GM12891 (cell line): ENCODE data around the gene FCHO1.
A peak's percentile ranks its signal among the peaks of the same experiment; 100 is the strongest.

Experiments used
- DNase-seq: peaks from one replicate; pipeline ENCODE4 v3.0.0; 2011; ENCODE audit warnings: low spot score; ENCODE audit not compliant: insufficient read length
- FAIRE-seq: peaks from 2 replicates; lab custom pipeline; 2011; peaks lifted over from hg19 to GRCh38; lab: Jason Lieb, UNC
- PAX5 ChIP-seq: IDR thresholded peaks from 2 replicates; pipeline ENCODE4 v1.6.1; 2011; ENCODE audit warnings: low read length, moderate library complexity, mild to moderate bottlenecking; ENCODE audit not compliant: insufficient read depth, severe bottlenecking
- POLR2A ChIP-seq: IDR thresholded peaks from 2 replicates; pipeline ENCODE4 v1.6.1; 2011; ENCODE audit warnings: low read depth, low read length, control low read depth
- POLR2AphosphoS5 ChIP-seq: IDR thresholded peaks from 2 replicates; pipeline ENCODE4 v1.6.1; 2011; ENCODE audit warnings: low read depth, low read length, control low read depth
- POU2F2 ChIP-seq: IDR thresholded peaks from 2 replicates; pipeline ENCODE4 v1.6.1; 2011; ENCODE audit warnings: low read depth, mild to moderate bottlenecking, control low read depth, low read length, moderate library complexity
- SPI1 ChIP-seq: IDR thresholded peaks from 2 replicates; pipeline ENCODE4 v1.6.1; 2011; ENCODE audit warnings: low read depth, low read length, control low read depth
- TAF1 ChIP-seq: IDR thresholded peaks from 2 replicates; pipeline ENCODE4 v1.6.1; 2011; ENCODE audit warnings: low read depth, low read length, control low read depth

FCHO1 gene

DNA sequence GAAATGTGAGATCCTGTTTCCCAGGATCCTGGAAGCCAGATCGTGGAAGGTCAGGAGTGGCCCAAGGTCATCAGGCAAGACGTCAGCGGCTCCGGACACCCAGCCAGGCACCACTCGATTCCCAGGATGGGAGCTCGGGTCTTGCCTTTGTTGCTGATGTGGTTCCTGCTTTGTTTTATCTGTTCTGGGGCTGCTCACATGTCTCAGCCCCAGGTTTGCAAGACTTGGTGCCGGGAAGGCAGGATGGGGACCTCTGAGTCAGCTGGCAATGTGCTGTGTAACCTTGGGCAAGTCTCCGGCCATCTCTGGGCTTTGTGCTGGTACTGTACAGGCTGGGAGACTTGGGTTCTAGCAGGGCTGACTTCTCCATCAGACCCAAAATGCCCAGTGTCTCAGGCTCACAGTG is 1.4 kb upstream of the FCHO1 start:
- no peak for DNase-seq
- no peak for TF ChIP-seq POU2F2
- no peak for TF ChIP-seq SPI1
- TF ChIP-seq POLR2AphosphoS5: no peak
- TF ChIP-seq POLR2A: no peak
- TF ChIP-seq TAF1: no peak
- no peak for TF ChIP-seq PAX5
- peak; percentile 65 for FAIRE-seq

DNA sequence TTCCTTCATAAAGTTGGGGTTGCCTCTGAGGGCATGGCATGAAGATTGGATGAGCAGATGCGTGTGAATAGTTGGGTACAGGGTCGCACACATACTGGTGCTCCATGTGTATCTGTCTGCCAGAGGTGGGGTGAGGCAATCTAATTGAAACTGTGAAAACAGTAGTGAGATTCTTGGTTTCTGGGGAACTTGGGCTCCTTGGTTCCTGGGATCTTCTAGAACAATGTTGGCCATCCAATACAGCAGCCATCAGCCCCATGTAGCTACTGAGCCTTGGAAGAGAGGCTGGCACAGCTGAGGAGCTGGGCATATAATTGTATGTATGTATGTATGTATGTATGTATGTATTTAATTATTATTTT is 616 bp downstream of the FCHO1 start:
- TF ChIP-seq SPI1 (peak; percentile 28; the same call in 1 of the 2 replicates), POLR2A (no peak), POU2F2 (no peak), PAX5 (no peak), POLR2AphosphoS5 (no peak), TAF1 (no peak)
- DNase-seq (no peak), FAIRE-seq (peak; percentile 69)

DNA sequence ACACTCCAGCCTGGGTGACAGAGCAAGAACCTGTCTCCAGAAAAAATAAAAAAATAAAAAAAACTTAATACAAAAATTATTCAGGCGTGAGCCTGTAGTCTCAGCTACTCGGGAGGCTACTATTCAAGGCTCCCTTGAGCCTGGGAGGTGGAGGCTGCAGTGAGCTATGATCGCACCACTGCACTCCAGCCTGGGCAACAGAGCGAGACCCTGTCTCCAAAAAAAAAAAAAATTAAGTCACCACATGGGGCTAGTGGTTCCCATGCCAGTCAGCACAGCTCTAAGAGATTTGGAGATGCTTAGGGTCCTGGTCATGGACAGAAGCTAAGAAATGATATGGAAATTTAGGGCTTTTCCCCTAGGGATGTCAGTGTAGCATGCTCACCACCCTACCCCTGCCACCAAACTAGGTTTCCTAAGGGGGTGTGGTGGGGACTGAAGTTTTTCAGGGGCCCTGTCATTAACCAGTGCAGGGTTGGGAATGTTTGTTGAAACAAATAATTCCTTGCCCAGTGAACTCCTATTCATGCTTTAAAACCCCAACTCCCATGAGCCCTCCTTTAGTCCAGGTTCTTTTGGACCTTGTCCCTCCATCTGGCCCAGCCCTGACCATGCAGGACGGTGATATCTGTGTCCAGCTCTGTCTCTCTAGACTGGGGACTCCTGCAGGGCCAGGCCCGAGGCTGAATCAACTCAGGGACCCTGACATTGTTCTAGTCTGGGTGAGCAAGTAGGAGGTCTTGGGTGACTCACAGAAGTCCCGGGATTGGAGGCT is 1.8 kb downstream of the FCHO1 start:
- TF ChIP-seq POU2F2: no peak
- TF ChIP-seq POLR2A: no peak
- no peak for TF ChIP-seq SPI1
- TF ChIP-seq TAF1: no peak
- TF ChIP-seq POLR2AphosphoS5: no peak
- DNase-seq (no peak), FAIRE-seq (peak; percentile 20)

DNA sequence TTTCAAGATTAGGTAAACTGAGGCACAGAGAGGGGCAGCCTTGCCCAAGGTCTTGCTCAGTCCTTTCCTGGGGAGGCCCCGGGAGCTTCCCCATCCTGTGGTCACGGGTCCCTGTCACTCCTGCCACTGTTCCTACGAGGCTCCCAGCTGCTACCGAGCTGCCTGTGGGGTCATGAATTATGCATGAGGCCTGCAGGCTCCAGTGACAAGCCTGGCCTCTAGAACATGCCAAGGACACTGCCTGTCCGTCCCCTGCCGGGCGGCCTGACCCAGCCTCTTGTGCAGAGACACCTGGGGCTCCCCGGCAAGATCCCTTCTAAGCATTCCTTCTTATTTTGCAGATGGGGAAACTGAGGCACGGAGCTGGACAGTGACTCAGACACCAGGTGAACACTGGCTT is 2.7 kb downstream of the FCHO1 start:
- peak; percentile 98 for TF ChIP-seq POU2F2
- no peak for TF ChIP-seq POLR2AphosphoS5
- FAIRE-seq: no peak

DNA sequence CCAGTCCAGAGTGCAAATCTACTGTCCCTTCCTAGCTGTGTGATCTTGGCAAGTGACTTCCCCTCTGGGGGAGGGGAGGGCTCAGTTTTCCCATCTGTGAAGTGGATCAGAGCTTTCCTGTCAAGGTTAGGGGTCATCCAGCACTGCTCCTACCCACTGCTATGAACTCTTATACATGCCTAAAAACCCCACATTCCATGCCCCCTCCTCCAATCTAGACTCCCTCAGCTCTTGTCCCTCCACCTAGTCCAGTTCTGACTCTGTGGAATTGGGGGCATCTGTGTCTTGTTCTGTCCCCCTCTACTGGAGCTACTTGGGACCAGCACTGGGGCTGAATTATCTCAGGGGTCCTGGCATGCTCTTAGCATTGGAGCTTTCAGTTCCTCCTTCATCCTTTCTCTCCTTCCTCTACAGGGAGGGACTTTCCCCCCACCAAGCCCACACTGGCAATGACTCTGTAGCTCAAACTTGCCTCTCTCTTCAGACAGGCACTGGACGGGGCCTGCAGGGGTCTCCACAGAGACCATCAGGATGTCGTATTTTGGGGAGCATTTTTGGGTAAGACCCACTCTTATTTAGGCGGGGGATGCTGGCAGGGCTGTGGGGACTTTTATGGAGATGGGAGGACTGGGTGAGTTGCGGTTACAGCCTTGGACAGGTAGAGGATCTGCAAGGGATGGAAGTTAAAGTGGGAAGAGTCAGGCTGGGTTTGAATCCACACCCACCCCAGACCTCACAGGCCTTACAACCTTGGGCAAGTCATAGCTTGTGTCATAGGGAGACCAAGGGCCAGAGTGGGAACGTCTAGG is 3.6 kb downstream of the FCHO1 start:
- DNase-seq (peak; percentile 47), FAIRE-seq (peak; percentile 95)
- TF ChIP-seq POU2F2: no peak
- peak; percentile 99 for TF ChIP-seq SPI1

More for the DNA sequence above, 2.7 kb downstream of the FCHO1 start:
- no peak for DNase-seq

DNA sequence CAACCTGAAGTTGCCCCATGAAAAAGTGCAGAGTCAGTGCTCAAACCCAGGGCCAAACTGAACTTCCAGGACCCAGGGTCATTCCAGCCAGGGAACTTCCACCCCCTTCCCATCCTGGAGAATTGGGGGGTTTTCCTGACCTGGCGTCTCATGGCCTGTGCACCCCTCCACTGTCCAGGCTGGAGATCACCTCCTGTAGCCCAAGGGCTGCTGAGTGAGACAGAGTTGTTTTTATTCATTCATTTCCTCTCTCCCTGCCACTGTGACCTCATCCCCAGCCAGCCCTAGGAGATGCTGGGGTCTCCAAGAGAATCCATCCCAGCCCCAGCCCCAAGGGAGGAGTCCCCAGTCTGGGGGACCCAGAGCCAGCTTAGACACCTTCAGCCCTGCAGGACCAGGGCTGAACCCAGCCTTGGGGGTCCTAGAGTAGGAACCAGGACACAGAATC is 4.2 kb downstream of the FCHO1 start:
- TF ChIP-seq SPI1 (no peak), POLR2AphosphoS5 (no peak), TAF1 (no peak), PAX5 (no peak), POLR2A (no peak), POU2F2 (no peak)
- FAIRE-seq (no peak), DNase-seq (no peak)

DNA sequence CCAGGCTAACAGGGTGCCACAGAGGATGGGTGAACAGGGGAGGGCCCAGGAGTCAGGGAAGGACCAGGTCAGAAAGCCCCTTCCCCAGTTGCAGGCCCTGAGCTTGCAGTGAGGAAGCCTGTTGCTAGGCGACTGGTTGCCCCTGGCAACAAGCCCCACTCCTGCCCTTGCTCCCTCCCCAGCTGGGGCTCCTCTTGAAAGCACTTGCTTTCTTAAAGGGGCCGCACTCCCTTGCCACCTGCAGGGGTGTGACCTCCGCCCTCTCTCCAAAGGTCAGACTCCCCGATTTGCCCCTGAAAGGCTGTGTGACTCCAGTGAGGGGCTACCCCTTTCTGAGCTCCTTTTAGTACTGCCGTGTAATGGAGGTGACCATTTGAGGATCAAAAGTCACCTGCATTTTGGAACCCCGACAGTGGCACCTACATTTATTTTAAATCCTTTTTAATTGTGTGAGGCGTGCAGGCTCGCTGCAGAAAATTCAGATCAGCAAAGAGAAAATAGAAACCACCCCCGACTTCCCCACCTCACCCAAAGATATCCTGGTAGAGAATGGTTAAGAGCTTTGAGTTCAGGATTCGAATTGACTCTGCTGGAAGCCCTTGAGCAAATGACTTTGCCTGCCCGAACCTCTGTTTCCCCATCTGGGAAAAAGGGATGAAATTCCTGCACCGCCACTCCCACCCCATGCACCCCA is 4.8 kb downstream of the FCHO1 start:
- TF ChIP-seq POLR2A: no peak
- no peak for TF ChIP-seq TAF1
- TF ChIP-seq PAX5: no peak
- no peak for TF ChIP-seq POU2F2
- peak; percentile 27; the same call in 1 of the 2 replicates for TF ChIP-seq SPI1
- no peak for TF ChIP-seq POLR2AphosphoS5
- DNase-seq (peak; percentile 71), FAIRE-seq (peak; percentile 85)

DNA sequence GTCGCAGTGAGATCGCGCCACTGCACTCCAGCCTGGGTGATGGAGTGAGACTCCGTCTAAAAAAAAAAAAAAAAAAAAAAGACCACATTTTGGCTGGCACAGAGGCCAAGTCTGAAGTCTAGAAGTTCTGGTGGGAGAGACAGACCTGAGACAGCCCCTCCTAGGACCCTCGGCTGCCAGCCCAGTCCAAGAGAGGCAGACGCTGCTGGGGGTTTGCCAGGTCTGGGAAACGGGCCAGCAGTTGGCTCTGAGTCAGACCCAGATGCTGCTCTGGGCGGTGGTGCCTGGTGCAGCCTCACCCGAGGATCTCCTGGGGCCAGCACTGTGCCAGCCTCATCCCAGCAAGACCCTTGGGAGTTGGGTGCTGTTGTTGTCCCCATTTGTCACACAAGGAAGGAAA is 5.8 kb downstream of the FCHO1 start:
- DNase-seq: no peak
- TF ChIP-seq PAX5 (no peak), POU2F2 (no peak), POLR2AphosphoS5 (no peak), POLR2A (no peak), SPI1 (no peak), TAF1 (no peak)
- peak; percentile 52 for FAIRE-seq

DNA sequence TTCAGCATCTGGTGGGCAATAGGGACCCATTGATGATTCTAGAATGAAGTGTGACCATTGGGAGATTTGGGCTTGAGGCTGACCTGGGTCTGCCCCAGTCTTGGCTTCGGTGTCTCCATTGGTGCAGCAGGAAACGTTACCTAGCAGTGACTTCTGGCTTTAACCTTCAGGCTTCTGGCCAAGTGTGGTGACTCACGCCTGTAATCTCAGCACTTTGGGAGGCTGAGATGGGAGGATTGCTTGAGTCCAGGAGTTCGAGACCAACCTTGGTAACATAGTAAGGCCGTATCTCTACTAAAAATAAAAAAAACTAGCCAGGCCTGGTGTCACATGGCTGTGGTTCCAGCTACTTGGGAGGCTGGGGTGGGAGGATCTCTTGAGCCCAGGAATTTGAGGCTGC is 7.2 kb downstream of the FCHO1 start:
- peak; percentile 69 for FAIRE-seq
- no peak for DNase-seq
- TF ChIP-seq POU2F2: no peak
- no peak for TF ChIP-seq TAF1

DNA sequence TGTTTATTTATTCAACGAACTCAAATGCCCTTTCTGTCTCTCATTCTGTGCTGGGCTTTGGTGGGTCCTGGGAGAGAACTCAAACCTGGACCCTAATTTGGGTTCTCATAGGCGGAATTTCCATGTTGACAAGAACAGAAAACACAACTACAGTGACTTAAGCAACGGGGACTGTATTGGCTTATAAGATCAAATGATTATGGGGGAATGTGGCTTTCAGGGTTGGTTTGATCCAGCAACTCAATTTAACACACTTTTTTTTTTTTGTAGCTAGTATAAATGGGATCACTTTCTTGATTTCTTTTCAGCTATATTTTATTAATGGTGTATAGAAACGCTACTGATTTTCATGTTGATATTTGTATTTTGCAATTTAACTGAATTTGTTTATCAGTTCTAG is 9.9 kb downstream of the FCHO1 start:
- TF ChIP-seq TAF1 (no peak), PAX5 (no peak), POU2F2 (no peak), POLR2AphosphoS5 (no peak), POLR2A (no peak), SPI1 (no peak)
- FAIRE-seq (no peak), DNase-seq (no peak)
